ENCODE data around the gene UACA.

- no peak for TF ChIP-seq POLR2A (IDR thresholded peaks at IDR 0.05)
- TF ChIP-seq, protein P1, sequence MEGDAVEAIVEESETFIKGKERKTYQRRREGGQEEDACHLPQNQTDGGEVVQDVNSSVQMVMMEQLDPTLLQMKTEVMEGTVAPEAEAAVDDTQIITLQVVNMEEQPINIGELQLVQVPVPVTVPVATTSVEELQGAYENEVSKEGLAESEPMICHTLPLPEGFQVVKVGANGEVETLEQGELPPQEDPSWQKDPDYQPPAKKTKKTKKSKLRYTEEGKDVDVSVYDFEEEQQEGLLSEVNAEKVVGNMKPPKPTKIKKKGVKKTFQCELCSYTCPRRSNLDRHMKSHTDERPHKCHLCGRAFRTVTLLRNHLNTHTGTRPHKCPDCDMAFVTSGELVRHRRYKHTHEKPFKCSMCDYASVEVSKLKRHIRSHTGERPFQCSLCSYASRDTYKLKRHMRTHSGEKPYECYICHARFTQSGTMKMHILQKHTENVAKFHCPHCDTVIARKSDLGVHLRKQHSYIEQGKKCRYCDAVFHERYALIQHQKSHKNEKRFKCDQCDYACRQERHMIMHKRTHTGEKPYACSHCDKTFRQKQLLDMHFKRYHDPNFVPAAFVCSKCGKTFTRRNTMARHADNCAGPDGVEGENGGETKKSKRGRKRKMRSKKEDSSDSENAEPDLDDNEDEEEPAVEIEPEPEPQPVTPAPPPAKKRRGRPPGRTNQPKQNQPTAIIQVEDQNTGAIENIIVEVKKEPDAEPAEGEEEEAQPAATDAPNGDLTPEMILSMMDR (IDR thresholded peaks at IDR 0.05), result no peak
These were observed 130.8 kb downstream of the UACA start for GRCh38 chr15:70632491-70633102.
